ENCODE measurements around the gene DCANP1. TPM values are rescaled to one million over a fixed set of nuclear protein-coding genes. Genes with fewer than 3 reads are reported as not detected.

The DCANP1 gene
- total RNA-seq, 8 experiments from 2014 or later, result 0.08 to 0.10 (median 0.09) TPM; not detected in 4

DNA sequence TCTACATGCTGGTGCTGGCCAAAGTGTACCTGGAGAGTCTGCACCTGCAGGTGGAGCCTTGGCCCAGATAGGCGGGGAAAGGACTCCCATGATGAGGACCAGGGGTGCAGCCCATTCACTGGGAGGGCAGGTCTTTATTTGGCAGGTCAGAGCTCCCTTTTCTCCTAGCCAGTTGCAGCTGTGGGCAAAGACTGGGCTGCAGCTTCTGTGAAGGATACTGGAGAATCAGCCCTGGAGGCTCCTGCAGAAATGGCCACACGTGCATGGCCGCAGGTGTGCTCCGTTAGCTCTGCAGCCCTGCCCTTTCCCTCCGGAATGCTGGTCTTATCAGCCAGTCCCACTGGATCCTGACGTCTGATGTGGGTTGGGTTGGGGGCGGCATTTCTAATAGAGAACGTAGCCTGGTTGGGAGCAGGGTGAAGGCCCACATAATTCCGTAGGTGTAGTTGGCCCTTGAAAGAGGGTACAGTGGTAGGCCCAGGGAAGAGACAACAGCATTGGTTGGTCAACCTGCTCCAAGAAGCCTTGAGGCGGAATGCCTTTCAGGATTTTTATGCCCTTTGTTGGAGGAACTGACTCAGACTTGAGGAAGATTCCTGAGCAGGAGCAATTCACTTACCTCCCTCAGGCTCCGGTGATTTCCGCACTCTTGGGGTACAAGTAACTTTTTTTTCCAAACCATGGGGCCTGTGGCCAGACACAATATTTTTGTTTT lies 27.0 kb upstream of the DCANP1 start:
- in situ Hi-C loops (cut with MboI; ENCODE audit: low pct_unique_long_range_greater_than_20kb in 2 of 9, low sequenced_read_pairs in 9 of 9, unreplicated experiment in 9 of 9), result loop anchor here in 5 of 9 experiments (25.0 kb wide), 2 partner anchors 263 to 363 kb away; partner anchors contain the start of gene SLC25A48 (in 2 of the 5)
- peaks cover 30 to 50% of the 10 kb centered on the region in 2 donors for H3K4me1 ChIP-seq (replicated peaks in 1 of 2)
- ATAC-seq (replicated peaks in 6 of 8), result no peak
- WGBS, 10 experiments, result 75 to 97% (median 92%) methylated on average over 2 to 6 of the region's 12 CpGs; no CpG with 5 or more reads in 4 of the 10 experiments
- no peak overlapping the region for H3K27ac ChIP-seq
- no peak overlapping the region for H3K4me3 ChIP-seq

DNA sequence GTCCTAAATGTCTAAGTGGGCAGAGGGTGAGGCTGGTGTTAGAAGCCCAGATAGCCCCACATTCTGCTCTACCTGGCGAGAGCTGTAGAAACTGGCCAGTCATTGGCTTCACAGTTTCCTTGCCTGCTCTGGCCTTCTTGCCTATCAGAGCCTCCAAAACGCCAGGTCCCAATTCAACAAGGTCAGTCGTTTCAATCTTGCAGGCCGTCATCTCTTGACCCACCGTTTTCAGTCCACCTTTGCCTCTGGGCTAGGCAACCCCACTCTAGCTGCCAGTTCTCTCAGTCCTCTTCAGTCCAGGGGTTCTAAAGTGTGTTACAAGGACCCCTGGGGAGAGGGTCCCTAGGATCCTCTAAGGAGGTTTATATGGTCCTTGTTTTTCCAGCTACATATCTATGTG lies 25.0 kb upstream of the DCANP1 start:
- no peak for ATAC-seq (replicated peaks in 6 of 8)
- in situ Hi-C loops (cut with MboI; ENCODE audit: low pct_unique_long_range_greater_than_20kb in 2 of 9, low sequenced_read_pairs in 9 of 9, unreplicated experiment in 9 of 9), result loop anchor here in 5 of 9 experiments (25.0 kb wide), 2 partner anchors 265 to 365 kb away; partner anchors contain the start of gene SLC25A48 (in 2 of the 5)
- WGBS, 10 experiments, result 30 to 100% (median 85%) methylated on average over 1 to 5 of the region's 5 CpGs; no CpG with 5 or more reads in 3 of the 10 experiments
- peaks cover 24 to 47% of the 10 kb centered on the region in 2 donors for H3K4me1 ChIP-seq (replicated peaks in 1 of 2)
- H3K27ac ChIP-seq, result no peak overlapping the region
- H3K4me3 ChIP-seq, result no peak overlapping the region

DNA sequence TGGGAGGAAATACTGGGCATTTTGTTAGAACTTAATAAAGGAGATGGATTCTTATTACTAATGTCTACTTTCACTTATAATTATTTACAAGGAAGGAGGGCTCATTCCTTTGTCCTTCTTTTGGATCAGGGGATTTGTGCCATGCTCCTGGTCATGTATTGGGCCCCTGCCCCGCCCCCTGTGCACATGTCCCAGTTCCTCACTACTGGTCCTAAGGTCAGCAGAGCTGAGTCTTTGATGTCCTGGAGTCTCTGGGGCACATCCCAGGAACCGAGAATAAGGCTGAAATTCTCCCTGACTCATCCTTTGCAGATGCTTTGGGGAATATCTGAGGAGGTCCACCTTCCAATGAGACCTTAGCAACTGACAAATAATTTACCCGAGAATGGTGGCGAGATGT lies 24.6 kb upstream of the DCANP1 start:
- no peak overlapping the region for H3K4me3 ChIP-seq
- WGBS, 10 experiments, result 0 to 100% (median 80%) methylated on average over 1 to 3 of the region's 4 CpGs; no CpG with 5 or more reads in 3 of the 10 experiments
- in situ Hi-C loops (cut with MboI; ENCODE audit: low pct_unique_long_range_greater_than_20kb in 2 of 9, low sequenced_read_pairs in 9 of 9, unreplicated experiment in 9 of 9), result loop anchor here in 5 of 9 experiments (25.0 kb wide), 2 partner anchors 266 to 366 kb away; partner anchors contain the start of gene SLC25A48 (in 2 of the 5)
- peaks cover 24 to 47% of the 10 kb centered on the region in 2 donors for H3K4me1 ChIP-seq (replicated peaks in 1 of 2)
- no peak for ATAC-seq (replicated peaks in 6 of 8)
- H3K27ac ChIP-seq, result no peak overlapping the region

DNA sequence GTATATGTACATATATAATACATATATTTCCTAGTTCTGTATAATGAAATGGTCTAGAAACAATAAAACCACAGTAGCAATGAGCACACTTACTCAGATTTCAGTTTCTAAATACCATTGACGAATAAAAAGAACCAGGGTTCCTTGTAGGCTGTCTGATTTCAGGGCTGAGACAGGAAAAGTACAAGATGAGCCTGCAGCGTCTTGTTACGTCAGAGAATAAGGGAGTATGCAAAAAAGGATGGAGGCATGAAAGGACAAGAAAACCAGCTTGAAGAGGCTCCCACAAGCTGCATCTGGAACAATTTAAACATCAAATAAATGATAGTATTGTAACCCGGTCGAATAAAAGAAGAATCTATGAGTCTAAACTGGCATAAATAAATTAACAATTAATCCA lies 22.8 kb upstream of the DCANP1 start:
- WGBS, 10 experiments, result 8 to 90% (median 81%) methylated on average over 3 to 5 of the region's 5 CpGs; no CpG with 5 or more reads in 1 of the 10 experiments
- Histone ChIP-seq H3K4me1 (replicated peaks in 1 of 2) (peaks cover 23 to 36% of the 10 kb centered on the region in 2 donors), H3K4me3 (no peak overlapping the region), H3K27ac (no peak overlapping the region)
- in situ Hi-C loops (cut with MboI; ENCODE audit: low pct_unique_long_range_greater_than_20kb in 2 of 9, low sequenced_read_pairs in 9 of 9, unreplicated experiment in 9 of 9), result loop anchor here (10.0 to 25.0 kb wide), 4 partner anchors 85 to 367 kb away; partner anchors contain the start of gene SLC25A48 (in 4 of the 9)
- ATAC-seq (replicated peaks in 6 of 8), result peak in 1 of 8 experiments; percentile 51

DNA sequence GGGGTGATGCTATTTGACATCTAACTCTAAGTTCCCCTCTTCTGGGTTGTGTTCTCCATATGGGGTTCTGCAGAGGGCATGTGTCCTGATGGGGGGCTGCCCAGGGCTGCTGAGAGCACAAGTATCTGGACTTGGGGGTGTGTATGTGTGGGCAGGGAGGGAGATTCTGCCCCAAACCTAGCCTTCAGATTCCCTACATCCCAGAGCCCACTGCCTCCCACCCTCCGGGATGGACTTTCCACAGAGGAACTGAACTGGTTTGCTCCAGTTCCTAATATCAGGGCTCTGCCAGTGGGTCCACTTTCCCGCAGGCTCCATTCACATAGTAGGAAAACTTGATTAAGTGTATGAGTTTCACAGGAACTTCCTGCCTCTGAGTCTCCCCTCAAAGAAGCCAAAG lies 21.4 kb upstream of the DCANP1 start:
- no CpG with 5 or more reads among the region's 2 CpGs for WGBS, 10 experiments

DNA sequence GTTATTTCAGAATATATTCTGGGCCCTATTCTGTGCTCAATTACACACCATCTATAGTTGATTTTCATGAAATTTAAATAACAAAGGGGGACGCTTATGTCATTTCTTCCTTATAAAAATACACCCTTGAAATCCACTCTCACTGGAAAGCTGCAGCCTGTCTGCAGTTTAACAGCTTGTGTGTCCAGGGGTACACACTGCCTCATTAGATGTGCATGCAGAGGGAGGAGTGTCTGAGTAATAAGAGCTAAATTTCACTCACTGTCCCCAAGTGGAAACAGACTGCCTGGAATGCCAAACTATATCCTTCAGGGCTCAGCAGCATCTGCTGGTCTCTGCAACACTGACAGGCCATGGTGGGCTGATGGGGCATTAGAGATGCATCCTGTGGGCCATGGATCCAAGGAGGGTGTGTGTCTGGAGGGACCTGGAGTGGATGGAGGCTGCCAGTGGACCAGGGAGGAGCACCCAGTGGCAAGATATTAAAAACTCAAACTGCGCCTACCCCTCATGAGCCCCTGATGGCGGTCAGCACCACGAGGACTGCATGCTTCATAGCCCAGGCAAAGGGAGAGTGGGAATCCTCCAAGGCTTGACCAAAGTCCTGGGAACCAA lies 20.8 kb upstream of the DCANP1 start:
- H3K27ac ChIP-seq, result no peak overlapping the region
- in situ Hi-C loops (cut with MboI; ENCODE audit: low pct_unique_long_range_greater_than_20kb in 2 of 9, low sequenced_read_pairs in 9 of 9, unreplicated experiment in 9 of 9), result loop anchor here (10.0 to 25.0 kb wide), 4 partner anchors 87 to 369 kb away; partner anchors contain the start of gene SLC25A48 (in 4 of the 9)
- peak in 3 of 8 experiments; percentile 28 to 45 (median 45) for ATAC-seq (replicated peaks in 6 of 8)
- 38 to 86% (median 83%) methylated on average over 1 of the region's 4 CpGs; no CpG with 5 or more reads in 2 of the 10 experiments for WGBS, 10 experiments
- H3K4me3 ChIP-seq, result no peak overlapping the region
- H3K4me1 ChIP-seq (replicated peaks in 1 of 2), result peaks cover 23 to 30% of the 10 kb centered on the region in 2 donors

More for the DNA sequence above, 21.4 kb upstream of the DCANP1 start:
- no peak for ATAC-seq (replicated peaks in 6 of 8)
- H3K27ac ChIP-seq, result no peak overlapping the region
- in situ Hi-C loops (cut with MboI; ENCODE audit: low pct_unique_long_range_greater_than_20kb in 2 of 9, low sequenced_read_pairs in 9 of 9, unreplicated experiment in 9 of 9), result loop anchor here (10.0 to 25.0 kb wide), 4 partner anchors 86 to 369 kb away; partner anchors contain the start of gene SLC25A48 (in 4 of the 9)
- no peak overlapping the region for H3K4me3 ChIP-seq
- H3K4me1 ChIP-seq (replicated peaks in 1 of 2), result peaks cover 23 to 30% of the 10 kb centered on the region in 2 donors

DNA sequence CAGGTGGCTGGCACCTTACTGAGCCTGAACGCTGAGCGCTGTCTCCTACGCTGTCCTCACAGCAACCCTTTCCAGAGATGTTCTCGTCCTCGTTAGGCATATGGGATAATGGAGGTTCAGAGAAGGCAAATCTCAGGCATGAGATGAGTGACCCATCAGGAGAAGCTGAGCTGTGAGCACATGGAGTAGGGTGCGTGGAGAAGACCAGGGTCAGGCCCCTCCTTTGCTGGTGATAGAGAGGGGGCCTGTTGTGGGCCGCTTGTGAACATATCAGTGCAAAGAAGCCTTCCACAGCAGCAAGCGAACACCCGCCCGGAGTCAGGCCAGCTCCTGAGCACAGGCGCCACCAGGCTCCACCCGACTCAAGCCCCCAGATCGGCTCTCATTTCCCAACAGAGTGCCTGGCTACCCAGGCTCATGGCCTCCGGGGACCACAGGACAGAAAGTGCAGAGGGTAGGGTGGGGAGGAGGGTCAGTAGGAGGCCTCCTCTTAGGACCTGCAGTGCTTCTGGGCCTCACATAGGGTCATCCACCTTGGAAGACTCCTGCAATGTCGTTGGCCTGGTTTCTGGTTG lies 20.0 kb upstream of the DCANP1 start:
- 13 to 80% (median 50%) methylated on average over 1 to 3 of the region's 15 CpGs; no CpG with 5 or more reads in 4 of the 10 experiments for WGBS, 10 experiments
- Histone ChIP-seq H3K4me3 (no peak overlapping the region), H3K27ac (no peak overlapping the region), H3K4me1 (replicated peaks in 1 of 2) (peaks cover 23 to 30% of the 10 kb centered on the region in 2 donors)
- ATAC-seq (replicated peaks in 6 of 8), result peak in 1 of 8 experiments; percentile 1
- in situ Hi-C loops (cut with MboI; ENCODE audit: low pct_unique_long_range_greater_than_20kb in 2 of 9, low sequenced_read_pairs in 9 of 9, unreplicated experiment in 9 of 9), result loop anchor here (10.0 to 25.0 kb wide), 4 partner anchors 88 to 370 kb away; partner anchors contain the start of gene SLC25A48 (in 4 of the 9)

DNA sequence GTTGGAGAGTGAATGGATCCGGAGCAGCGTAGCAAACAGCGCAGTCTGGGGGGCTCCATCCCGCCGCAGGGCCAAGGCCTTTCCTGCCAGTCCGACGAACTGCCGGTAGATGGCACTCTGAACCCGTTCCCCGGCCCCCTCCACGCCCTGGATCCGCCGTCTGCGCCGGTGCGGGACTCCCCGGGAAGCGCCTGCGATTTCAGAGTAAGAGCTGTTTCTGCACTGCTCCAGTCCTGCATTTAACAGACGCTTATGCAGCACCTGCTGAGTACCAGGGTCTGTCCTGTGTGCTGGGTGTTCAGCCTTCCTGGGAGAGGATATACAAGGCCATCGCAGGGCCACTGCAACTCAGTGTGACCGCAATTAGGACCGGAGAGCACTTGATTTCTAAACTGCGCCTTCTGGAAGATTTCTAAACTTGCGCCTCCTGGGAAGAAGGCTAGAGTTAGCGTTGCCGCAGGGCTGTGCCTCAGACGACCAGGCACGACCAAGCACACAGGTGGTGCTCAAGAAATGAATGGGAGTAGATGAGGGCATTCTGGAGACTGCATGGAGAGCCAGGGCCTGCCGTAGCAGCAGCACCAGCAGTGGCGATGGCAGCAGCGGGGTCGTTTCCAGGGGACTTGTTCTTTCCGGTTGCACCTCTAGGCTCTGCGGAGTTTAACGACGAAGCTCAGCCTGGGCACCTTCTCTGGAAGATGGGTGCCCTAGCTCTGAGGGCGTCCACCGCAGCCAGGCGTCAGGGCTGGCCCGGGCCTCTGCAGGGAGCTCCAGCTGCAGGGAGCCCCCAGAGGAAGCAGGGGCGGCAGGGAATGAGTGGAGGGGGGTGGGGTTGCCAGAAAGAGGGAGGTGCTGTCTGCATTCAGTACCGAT lies 19.3 kb upstream of the DCANP1 start:
- in situ Hi-C loops (cut with MboI; ENCODE audit: low pct_unique_long_range_greater_than_20kb in 2 of 9, low sequenced_read_pairs in 9 of 9, unreplicated experiment in 9 of 9), result loop anchor here (10.0 to 25.0 kb wide), 4 partner anchors 88 to 371 kb away; partner anchors contain the start of gene SLC25A48 (in 4 of the 9)
- 0 to 21% (median 7%) methylated on average over 1 to 24 of the region's 43 CpGs; no CpG with 5 or more reads in 2 of the 10 experiments for WGBS, 10 experiments
- Histone ChIP-seq H3K27ac (no peak overlapping the region), H3K4me3 (peak overlapping the region in 1 of 5 donors; percentile 18), H3K4me1 (replicated peaks in 1 of 2) (peaks cover 23 to 34% of the 10 kb centered on the region in 2 donors)
- ATAC-seq (replicated peaks in 6 of 8), result peak; percentile 89 to 97 (median 93)

DNA sequence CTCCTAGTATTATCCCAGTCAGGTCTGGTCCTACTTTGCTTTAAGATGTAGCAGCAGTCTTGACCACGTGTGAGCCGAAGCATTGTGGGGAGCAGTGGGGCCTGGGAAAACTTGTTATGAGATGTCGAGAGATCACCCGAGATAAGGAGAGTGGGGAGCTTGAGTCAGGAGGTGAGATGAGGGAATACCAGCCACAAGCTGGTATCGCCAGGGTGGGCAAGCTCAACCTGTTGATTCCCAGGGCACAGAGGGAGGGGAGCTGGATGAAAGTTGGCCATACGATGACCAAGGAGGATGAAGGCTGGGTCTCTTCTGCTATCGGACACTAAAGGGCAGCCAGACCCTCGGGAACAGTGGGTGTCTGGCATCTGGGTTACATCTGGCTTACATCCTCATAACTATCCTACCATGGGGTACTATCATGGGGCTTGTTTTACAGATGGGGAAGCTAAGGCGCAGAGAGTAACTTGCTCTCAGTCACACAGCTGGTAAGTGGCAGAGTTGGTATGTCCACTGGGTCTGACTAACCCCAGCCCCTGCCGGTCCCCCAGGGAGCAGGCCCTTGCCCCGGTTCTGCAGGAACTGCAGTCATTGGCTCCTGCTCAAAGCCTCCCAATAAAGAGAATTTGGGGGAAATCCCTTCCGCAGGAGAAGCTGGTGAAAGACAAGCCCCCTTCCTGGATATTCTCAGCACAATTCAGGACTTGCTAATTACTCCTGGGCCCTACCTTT lies 18.4 kb upstream of the DCANP1 start:
- no peak for ATAC-seq (replicated peaks in 6 of 8)
- peaks cover 23 to 39% of the 10 kb centered on the region in 2 donors for H3K4me1 ChIP-seq (replicated peaks in 1 of 2)
- WGBS, 10 experiments, result 17 to 81% (median 61%) methylated on average over 2 to 6 of the region's 12 CpGs; no CpG with 5 or more reads in 2 of the 10 experiments
- in situ Hi-C loops (cut with MboI; ENCODE audit: low pct_unique_long_range_greater_than_20kb in 2 of 9, low sequenced_read_pairs in 9 of 9, unreplicated experiment in 9 of 9), result loop anchor here (10.0 to 25.0 kb wide), 4 partner anchors 89 to 372 kb away; partner anchors contain the start of gene SLC25A48 (in 4 of the 9)
- H3K27ac ChIP-seq, result no peak overlapping the region
- H3K4me3 ChIP-seq, result no peak overlapping the region

DNA sequence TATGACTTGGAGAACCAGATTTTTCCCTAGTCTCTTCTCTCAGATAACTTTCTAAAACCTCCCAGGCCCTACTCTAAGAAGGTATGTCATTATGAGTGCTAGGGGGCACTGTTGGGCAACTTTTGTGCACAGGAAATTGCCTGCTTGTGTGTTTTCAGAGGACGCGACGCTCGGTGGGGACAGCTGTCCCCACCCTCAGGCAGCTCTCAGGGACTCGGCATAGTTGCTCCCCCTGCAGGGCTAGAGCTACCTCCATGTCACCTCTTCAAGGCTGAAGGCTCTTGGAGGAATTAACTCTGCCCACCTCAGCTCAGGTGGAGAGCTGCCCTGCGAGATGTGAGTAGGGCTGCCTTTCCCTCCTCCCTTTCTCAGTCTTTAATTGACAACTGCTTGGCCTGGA lies 15.2 kb upstream of the DCANP1 start:
- H3K4me1 ChIP-seq (replicated peaks in 1 of 2), result peaks cover 11 to 24% of the 10 kb centered on the region in 2 donors
- WGBS, 10 experiments, result 14 to 50% (median 45%) methylated on average over 1 to 5 of the region's 6 CpGs; no CpG with 5 or more reads in 5 of the 10 experiments
- in situ Hi-C loops (cut with MboI; ENCODE audit: low pct_unique_long_range_greater_than_20kb in 2 of 9, low sequenced_read_pairs in 9 of 9, unreplicated experiment in 9 of 9), result loop anchor here (5.0 to 25.0 kb wide), 6 partner anchors 90 to 375 kb away; partner anchors contain the start of gene SLC25A48 (in 4 of the 9)
- ATAC-seq (replicated peaks in 6 of 8), result peak in 6 of 8 experiments; percentile 10 to 71 (median 26)
- no peak overlapping the region for H3K27ac ChIP-seq
- H3K4me3 ChIP-seq, result no peak overlapping the region
